ENCODE data around the gene CCDC154.

GRCh38 chr16:1458977-1459341 lies 14.6 kb upstream of the CCDC154 start:
- TF ChIP-seq, protein P1, sequence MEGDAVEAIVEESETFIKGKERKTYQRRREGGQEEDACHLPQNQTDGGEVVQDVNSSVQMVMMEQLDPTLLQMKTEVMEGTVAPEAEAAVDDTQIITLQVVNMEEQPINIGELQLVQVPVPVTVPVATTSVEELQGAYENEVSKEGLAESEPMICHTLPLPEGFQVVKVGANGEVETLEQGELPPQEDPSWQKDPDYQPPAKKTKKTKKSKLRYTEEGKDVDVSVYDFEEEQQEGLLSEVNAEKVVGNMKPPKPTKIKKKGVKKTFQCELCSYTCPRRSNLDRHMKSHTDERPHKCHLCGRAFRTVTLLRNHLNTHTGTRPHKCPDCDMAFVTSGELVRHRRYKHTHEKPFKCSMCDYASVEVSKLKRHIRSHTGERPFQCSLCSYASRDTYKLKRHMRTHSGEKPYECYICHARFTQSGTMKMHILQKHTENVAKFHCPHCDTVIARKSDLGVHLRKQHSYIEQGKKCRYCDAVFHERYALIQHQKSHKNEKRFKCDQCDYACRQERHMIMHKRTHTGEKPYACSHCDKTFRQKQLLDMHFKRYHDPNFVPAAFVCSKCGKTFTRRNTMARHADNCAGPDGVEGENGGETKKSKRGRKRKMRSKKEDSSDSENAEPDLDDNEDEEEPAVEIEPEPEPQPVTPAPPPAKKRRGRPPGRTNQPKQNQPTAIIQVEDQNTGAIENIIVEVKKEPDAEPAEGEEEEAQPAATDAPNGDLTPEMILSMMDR (IDR thresholded peaks at IDR 0.05), result no peak
- no peak for TF ChIP-seq EZH2 (IDR thresholded peaks at IDR 0.05)
